NB4 (cell line): ENCODE data around the gene LYST.

Source experiments
- DNase-seq: peaks from one replicate; pipeline ENCODE4 v3.0.0; 2010; ENCODE audit warnings: low read depth
- H3K4me3 ChIP-seq: one replicate; pipeline ENCODE4 v1.5.1; 2011; ENCODE audit warnings: mild to moderate bottlenecking, low read depth, low read length, moderate library complexity
- MYC ChIP-seq: IDR thresholded peaks from 2 replicates; pipeline ENCODE4 v1.6.1; 2011; ENCODE audit warnings: low read depth, low read length
- POLR2A ChIP-seq: IDR thresholded peaks from 2 replicates; pipeline ENCODE4 v1.6.1; 2011; ENCODE audit warnings: mild to moderate bottlenecking; ENCODE audit not compliant: insufficient read length; ENCODE audit errors: extremely low read depth
- TF ChIP-seq, protein P1 (sequence below): IDR thresholded peaks from 2 replicates; pipeline ENCODE4 v1.6.1; 2011; ENCODE audit warnings: low read depth, low read length
- TF ChIP-seq, protein P2 (sequence below): IDR thresholded peaks from one replicate; pipeline ENCODE4 v1.5.1; 2012; ENCODE audit warnings: low read depth, low read length

The LYST gene

DNA sequence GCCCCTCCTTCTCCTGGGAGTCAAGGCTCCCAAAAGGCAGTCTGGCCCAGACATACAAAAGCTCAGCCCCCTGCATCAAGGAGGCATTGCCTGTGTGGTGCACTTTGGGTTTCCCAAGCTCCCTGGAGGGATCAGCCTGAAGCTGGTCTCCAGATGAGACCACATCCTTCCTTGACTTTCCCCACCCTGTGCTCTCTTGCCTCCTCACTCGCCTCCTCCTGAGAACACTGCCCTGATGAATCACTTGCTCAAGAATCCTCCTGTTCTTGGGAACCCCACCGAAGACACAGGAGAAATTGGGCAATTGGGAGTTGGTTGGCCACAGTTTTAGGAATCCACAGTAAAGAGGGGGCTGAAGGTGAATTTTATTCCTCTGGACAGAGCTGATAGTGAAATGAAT is 34.8 kb upstream of the LYST start:
- TF ChIP-seq, protein P1, sequence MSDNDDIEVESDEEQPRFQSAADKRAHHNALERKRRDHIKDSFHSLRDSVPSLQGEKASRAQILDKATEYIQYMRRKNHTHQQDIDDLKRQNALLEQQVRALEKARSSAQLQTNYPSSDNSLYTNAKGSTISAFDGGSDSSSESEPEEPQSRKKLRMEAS = no peak
- TF ChIP-seq, protein P2, sequence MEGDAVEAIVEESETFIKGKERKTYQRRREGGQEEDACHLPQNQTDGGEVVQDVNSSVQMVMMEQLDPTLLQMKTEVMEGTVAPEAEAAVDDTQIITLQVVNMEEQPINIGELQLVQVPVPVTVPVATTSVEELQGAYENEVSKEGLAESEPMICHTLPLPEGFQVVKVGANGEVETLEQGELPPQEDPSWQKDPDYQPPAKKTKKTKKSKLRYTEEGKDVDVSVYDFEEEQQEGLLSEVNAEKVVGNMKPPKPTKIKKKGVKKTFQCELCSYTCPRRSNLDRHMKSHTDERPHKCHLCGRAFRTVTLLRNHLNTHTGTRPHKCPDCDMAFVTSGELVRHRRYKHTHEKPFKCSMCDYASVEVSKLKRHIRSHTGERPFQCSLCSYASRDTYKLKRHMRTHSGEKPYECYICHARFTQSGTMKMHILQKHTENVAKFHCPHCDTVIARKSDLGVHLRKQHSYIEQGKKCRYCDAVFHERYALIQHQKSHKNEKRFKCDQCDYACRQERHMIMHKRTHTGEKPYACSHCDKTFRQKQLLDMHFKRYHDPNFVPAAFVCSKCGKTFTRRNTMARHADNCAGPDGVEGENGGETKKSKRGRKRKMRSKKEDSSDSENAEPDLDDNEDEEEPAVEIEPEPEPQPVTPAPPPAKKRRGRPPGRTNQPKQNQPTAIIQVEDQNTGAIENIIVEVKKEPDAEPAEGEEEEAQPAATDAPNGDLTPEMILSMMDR = no peak
- TF ChIP-seq MYC (no peak; the same call in 1 of the 2 replicates), POLR2A (no peak)
- H3K4me3 ChIP-seq = no peak overlapping the region
- DNase-seq = peak; percentile 93

DNA sequence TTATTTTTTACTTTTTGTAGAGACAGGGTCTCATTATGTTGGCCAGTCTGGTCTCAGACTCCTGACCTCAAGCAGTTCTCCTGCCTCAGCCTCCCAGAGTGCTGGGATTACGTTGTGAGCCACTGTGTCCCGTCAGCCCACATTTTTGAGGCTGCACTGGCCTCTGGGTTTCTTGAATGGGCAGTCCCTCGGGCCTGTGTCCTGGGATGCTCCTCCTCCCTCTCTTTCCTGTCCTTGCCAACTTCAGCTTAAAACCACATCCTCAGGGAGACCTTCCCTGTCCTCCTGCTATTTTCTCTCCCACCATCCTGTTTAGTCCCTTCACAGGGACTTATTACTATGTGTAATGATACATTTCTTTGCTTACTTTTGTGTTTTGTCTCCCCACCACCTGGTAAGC is 31.4 kb upstream of the LYST start:
- peak; percentile 47 for DNase-seq
- TF ChIP-seq, protein P2 = no peak
- TF ChIP-seq MYC (no peak), POLR2A (no peak)
- TF ChIP-seq, protein P1 = no peak
- H3K4me3 ChIP-seq = no peak overlapping the region

DNA sequence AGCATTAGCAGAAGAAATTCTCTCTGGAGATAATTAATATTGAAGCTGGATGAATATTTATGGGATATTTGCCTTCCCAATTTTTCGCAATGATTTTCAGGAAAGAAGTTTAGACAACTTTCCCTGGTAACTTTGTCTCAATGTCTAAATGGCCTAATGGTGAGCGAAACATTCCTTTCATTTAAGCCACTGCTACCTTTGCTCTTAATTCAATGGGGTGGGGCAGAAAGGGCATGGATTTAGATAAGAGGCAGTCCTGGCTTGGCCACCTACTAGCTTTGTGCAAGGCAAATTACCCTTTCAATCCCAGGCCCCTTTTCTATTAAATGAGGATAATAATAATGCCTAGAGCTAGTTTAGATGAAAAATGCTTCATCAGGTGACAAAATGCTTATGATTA is 27.1 kb upstream of the LYST start:
- TF ChIP-seq MYC (no peak), POLR2A (no peak)
- TF ChIP-seq, protein P2 = no peak
- TF ChIP-seq, protein P1 = no peak
- DNase-seq = no peak
- H3K4me3 ChIP-seq = no peak overlapping the region

DNA sequence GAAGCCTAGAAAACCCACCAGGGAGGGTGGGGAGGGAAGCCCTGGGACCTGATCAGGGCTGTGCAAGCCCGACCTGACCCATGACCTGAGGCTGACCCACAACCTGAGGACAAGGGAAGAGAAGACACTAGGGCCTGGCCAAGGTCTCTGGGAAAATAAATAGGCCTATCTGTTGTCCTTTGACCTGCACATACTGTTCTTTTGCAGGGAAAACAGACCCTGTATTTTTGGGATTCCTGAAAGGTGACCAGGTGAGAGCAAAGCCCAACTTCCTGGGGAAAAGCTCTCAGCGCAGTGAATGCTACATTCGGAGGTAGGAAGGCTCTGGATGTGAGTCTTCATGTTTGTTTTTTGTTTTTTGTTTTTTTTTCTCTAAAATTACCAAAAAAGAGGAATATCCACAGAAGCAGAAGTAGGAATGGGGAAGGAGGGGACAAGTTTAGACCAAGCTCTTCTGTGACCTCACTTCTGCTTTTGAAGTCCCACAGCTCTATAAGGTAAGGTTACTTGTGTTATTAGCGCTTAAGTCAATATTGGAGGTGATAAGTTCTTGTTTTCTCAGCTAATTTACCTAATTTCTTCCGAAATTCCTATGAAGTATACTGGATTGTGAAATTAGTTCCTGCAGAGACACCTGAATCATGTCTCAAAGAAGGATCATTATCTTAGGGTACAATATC is 26.2 kb upstream of the LYST start:
- DNase-seq = peak; percentile 83
- TF ChIP-seq POLR2A = no peak
- TF ChIP-seq, protein P1 = no peak
- no peak for TF ChIP-seq MYC
- TF ChIP-seq, protein P2 = no peak
- no peak overlapping the region for H3K4me3 ChIP-seq

DNA sequence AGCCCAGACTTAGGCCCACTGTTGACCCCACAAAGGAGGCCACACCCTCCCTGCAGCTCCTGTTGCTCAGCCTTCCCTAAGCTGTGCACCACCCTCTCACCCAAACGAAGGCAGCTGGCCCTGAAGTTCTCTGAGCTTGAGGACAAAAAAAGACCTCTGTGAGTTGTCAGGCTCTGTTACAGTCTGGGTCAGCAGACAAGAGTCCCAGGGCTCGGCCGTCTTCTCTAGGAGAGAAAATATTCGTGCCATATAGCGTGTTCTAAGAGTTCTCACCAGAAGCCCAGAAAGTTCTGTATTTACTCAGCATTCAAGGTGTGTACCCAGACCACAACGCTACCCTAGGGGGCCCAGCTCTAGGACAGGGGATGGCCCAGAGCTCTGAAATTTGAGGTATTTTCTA is 25.5 kb upstream of the LYST start:
- TF ChIP-seq, protein P1 = no peak
- TF ChIP-seq, protein P2 = no peak
- TF ChIP-seq POLR2A (no peak), MYC (no peak)
- DNase-seq = no peak
- no peak overlapping the region for H3K4me3 ChIP-seq
